Measurements from ENCODE around the gene ZNF710.

Gene ZNF710

GRCh38 chr15:90018216-90018831, 17.2 kb downstream of the ZNF710 start:
- TF ChIP-seq GATA1 (IDR thresholded peaks at IDR 0.05; ENCODE audit: low read depth, low read length) (no peak), POLR2A (IDR thresholded peaks at IDR 0.05; ENCODE audit: low read length) (no peak)
- DNase-seq, result no peak

- DNase-seq, result no peak
- no peak for TF ChIP-seq GATA1 (IDR thresholded peaks at IDR 0.05; ENCODE audit: low read depth, low read length)
These were observed 18.5 kb downstream of the ZNF710 start for GRCh38 chr15:90019611-90020010.

- no peak for TF ChIP-seq POLR2A (IDR thresholded peaks at IDR 0.05; ENCODE audit: low read length)
- TF ChIP-seq GATA1 (IDR thresholded peaks at IDR 0.05; ENCODE audit: low read depth, low read length), result no peak
- no peak for DNase-seq
These were observed 19.1 kb downstream of the ZNF710 start for GRCh38 chr15:90020021-90020735.

GRCh38 chr15:90020936-90021507, 19.9 kb downstream of the ZNF710 start:
- TF ChIP-seq GATA1 (IDR thresholded peaks at IDR 0.05; ENCODE audit: low read depth, low read length), result no peak
- TF ChIP-seq POLR2A (IDR thresholded peaks at IDR 0.05; ENCODE audit: low read length), result no peak
- no peak for DNase-seq

GRCh38 chr15:90022345-90022744, 21.2 kb downstream of the ZNF710 start:
- no peak for DNase-seq
- TF ChIP-seq POLR2A (IDR thresholded peaks at IDR 0.05; ENCODE audit: low read length) (no peak), GATA1 (IDR thresholded peaks at IDR 0.05; ENCODE audit: low read depth, low read length) (no peak)

GRCh38 chr15:90022905-90023700, 22.0 kb downstream of the ZNF710 start:
- no peak for TF ChIP-seq POLR2A (IDR thresholded peaks at IDR 0.05; ENCODE audit: low read length)
- no peak for TF ChIP-seq GATA1 (IDR thresholded peaks at IDR 0.05; ENCODE audit: low read depth, low read length)
- DNase-seq, result no peak

- DNase-seq, result no peak
- TF ChIP-seq GATA1 (IDR thresholded peaks at IDR 0.05; ENCODE audit: low read depth, low read length), result no peak
- TF ChIP-seq POLR2A (IDR thresholded peaks at IDR 0.05; ENCODE audit: low read length), result no peak
These were observed 23.3 kb downstream of the ZNF710 start for GRCh38 chr15:90024406-90024805.

- DNase-seq, result no peak
- TF ChIP-seq GATA1 (IDR thresholded peaks at IDR 0.05; ENCODE audit: low read depth, low read length) (no peak), POLR2A (IDR thresholded peaks at IDR 0.05; ENCODE audit: low read length) (no peak)
These were observed 24.4 kb downstream of the ZNF710 start for GRCh38 chr15:90025489-90026033.

GRCh38 chr15:90028376-90028944, 27.3 kb downstream of the ZNF710 start:
- no peak for DNase-seq
- no peak for TF ChIP-seq POLR2A (IDR thresholded peaks at IDR 0.05; ENCODE audit: low read length)
- TF ChIP-seq GATA1 (IDR thresholded peaks at IDR 0.05; ENCODE audit: low read depth, low read length), result no peak

- TF ChIP-seq POLR2A (IDR thresholded peaks at IDR 0.05; ENCODE audit: low read length) (no peak), GATA1 (IDR thresholded peaks at IDR 0.05; ENCODE audit: low read depth, low read length) (no peak)
- no peak for DNase-seq
These were observed 27.9 kb downstream of the ZNF710 start for GRCh38 chr15:90029024-90029423.

GRCh38 chr15:90030376-90030775, 29.3 kb downstream of the ZNF710 start:
- TF ChIP-seq POLR2A (IDR thresholded peaks at IDR 0.05; ENCODE audit: low read length) (no peak), GATA1 (IDR thresholded peaks at IDR 0.05; ENCODE audit: low read depth, low read length) (no peak)
- DNase-seq, result no peak

GRCh38 chr15:90031231-90031791, 30.2 kb downstream of the ZNF710 start:
- no peak for DNase-seq
- no peak for TF ChIP-seq GATA1 (IDR thresholded peaks at IDR 0.05; ENCODE audit: low read depth, low read length)
- TF ChIP-seq POLR2A (IDR thresholded peaks at IDR 0.05; ENCODE audit: low read length), result no peak

GRCh38 chr15:90033006-90033405, 31.9 kb downstream of the ZNF710 start:
- DNase-seq, result no peak
- TF ChIP-seq GATA1 (IDR thresholded peaks at IDR 0.05; ENCODE audit: low read depth, low read length) (no peak), POLR2A (IDR thresholded peaks at IDR 0.05; ENCODE audit: low read length) (no peak)

All from erythroblast (primary cell).